ENCODE results near the gene RAB24.

- peak; percentile 49 to 82 (median 79) for TF ChIP-seq POLR2A (IDR thresholded peaks at IDR 0.05)
- peak in 1 of 7 experiments; percentile 8 for TF ChIP-seq CTCF (IDR thresholded peaks at IDR 0.05)
Observed at GRCh38 chr5:177351392-177352329, 48.1 kb upstream of the RAB24 start, which contains the start of gene LMAN2.
